Effector memory CD8-positive, alpha-beta T cell (primary cell): Measurements from ENCODE around the gene CFD.

ENCODE experiments used
- ATAC-seq: fragments of 150-1000 bp; cut with Tn5 transposase; replicated peaks from 2 replicates; pipeline ENCODE4 v1.10.0; 2021; ENCODE audit warnings: mild to moderate bottlenecking, moderate library complexity
- DNase-seq, 3 experiments: peaks; one replicate each; pipeline ENCODE4 v3.0.0; 2021
- H3K27ac Mint-ChIP-seq, 2 donors: one replicate each; pipeline ENCODE4 v1.8.0; 2022; ENCODE audit warnings: mild to moderate bottlenecking in 2 of 2, mixed read lengths in 2 of 2, moderate library complexity in 2 of 2
- H3K27me3 Mint-ChIP-seq, 2 donors: one replicate each; pipeline ENCODE4 v1.8.0; 2022; ENCODE audit warnings: mixed read lengths in 2 of 2
- H3K36me3 Mint-ChIP-seq: one replicate; pipeline ENCODE4 v1.8.0; 2022; ENCODE audit warnings: mild to moderate bottlenecking, moderate library complexity, mixed read lengths; ENCODE audit not compliant: insufficient read depth
- H3K4me1 Mint-ChIP-seq, 2 donors: one replicate each; pipeline ENCODE4 v1.8.0; 2022; ENCODE audit warnings: low read depth in 2 of 2, mixed read lengths in 2 of 2
- H3K4me3 Mint-ChIP-seq, 2 donors: one replicate each; pipeline ENCODE4 v1.8.0; 2022; ENCODE audit warnings: mild to moderate bottlenecking in 2 of 2, mixed read lengths in 2 of 2, moderate library complexity in 2 of 2
- H3K9me3 Mint-ChIP-seq, 2 donors: one replicate each; pipeline ENCODE4 v1.8.0; 2022; ENCODE audit warnings: mixed read lengths in 2 of 2

CFD gene

GRCh38 chr19:896999-897398, 37.5 kb downstream of the CFD start:
- Mint-ChIP-seq H3K36me3 (peaks cover 78% of the 10 kb centered on the region), H3K27me3 (no peaks in the 10 kb centered on the region), H3K4me3 (no peak overlapping the region), H3K9me3 (no peaks in the 10 kb centered on the region), H3K4me1 (peaks cover 16 to 21% of the 10 kb centered on the region in 2 donors), H3K27ac (peak overlapping the region; percentile 77 to 79)
- ATAC-seq (no peak), DNase-seq (no peak)

GRCh38 chr19:897442-898039, 38.1 kb downstream of the CFD start:
- no peaks in the 10 kb centered on the region for H3K27me3 Mint-ChIP-seq
- peak overlapping the region in 1 of 2 donors; percentile 79 for H3K27ac Mint-ChIP-seq
- H3K4me3 Mint-ChIP-seq: no peak overlapping the region
- H3K36me3 Mint-ChIP-seq: peaks cover 78% of the 10 kb centered on the region
- DNase-seq (no peak), ATAC-seq (no peak)
- H3K4me1 Mint-ChIP-seq: peaks cover 12 to 17% of the 10 kb centered on the region in 2 donors
- H3K9me3 Mint-ChIP-seq: no peaks in the 10 kb centered on the region

GRCh38 chr19:898663-899062, 39.2 kb downstream of the CFD start:
- peaks cover 5 to 10% of the 10 kb centered on the region in 2 donors for H3K4me1 Mint-ChIP-seq
- H3K27me3 Mint-ChIP-seq: no peaks in the 10 kb centered on the region
- no peak overlapping the region for H3K4me3 Mint-ChIP-seq
- DNase-seq (no peak), ATAC-seq (peak; percentile 34)
- H3K9me3 Mint-ChIP-seq: no peaks in the 10 kb centered on the region
- H3K36me3 Mint-ChIP-seq: peaks cover 74% of the 10 kb centered on the region
- no peak overlapping the region for H3K27ac Mint-ChIP-seq

GRCh38 chr19:899336-900042, 40.0 kb downstream of the CFD start:
- no peak overlapping the region for H3K27ac Mint-ChIP-seq
- DNase-seq (no peak), ATAC-seq (no peak)
- H3K9me3 Mint-ChIP-seq: no peaks in the 10 kb centered on the region
- peaks cover 66% of the 10 kb centered on the region for H3K36me3 Mint-ChIP-seq
- H3K4me1 Mint-ChIP-seq: peaks cover 8 to 11% of the 10 kb centered on the region in 2 donors
- H3K4me3 Mint-ChIP-seq: no peak overlapping the region
- H3K27me3 Mint-ChIP-seq: no peaks in the 10 kb centered on the region

DNA sequence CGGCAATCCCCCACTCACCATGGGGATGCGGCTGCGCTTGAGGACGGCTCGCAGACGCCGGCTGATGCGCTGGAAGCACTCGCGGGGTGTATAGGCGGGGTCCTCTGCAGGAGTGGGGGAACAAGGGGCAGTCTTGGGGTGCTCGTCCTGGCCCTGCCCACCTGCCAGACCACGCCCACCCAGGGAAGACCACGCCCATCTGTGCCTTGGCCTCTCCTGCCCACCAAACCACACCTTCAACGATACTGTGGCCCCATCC, 40.5 kb downstream of the CFD start:
- Mint-ChIP-seq H3K9me3 (no peaks in the 10 kb centered on the region), H3K27me3 (no peaks in the 10 kb centered on the region), H3K36me3 (peaks cover 65% of the 10 kb centered on the region), H3K4me1 (peaks cover 8 to 12% of the 10 kb centered on the region in 2 donors), H3K4me3 (no peak overlapping the region), H3K27ac (peak overlapping the region; percentile 54 to 59)
- DNase-seq (no peak), ATAC-seq (peak; percentile 6)

GRCh38 chr19:900302-901111, 41.0 kb downstream of the CFD start:
- DNase-seq (no peak), ATAC-seq (peak; percentile 69)
- H3K9me3 Mint-ChIP-seq: no peaks in the 10 kb centered on the region
- no peak overlapping the region for H3K4me3 Mint-ChIP-seq
- H3K4me1 Mint-ChIP-seq: peaks cover 8 to 12% of the 10 kb centered on the region in 2 donors
- no peaks in the 10 kb centered on the region for H3K27me3 Mint-ChIP-seq
- peak overlapping the region; percentile 54 to 59 for H3K27ac Mint-ChIP-seq
- H3K36me3 Mint-ChIP-seq: peaks cover 61% of the 10 kb centered on the region

GRCh38 chr19:901216-902092, 42.0 kb downstream of the CFD start:
- Mint-ChIP-seq H3K27ac (peak overlapping the region in 1 of 2 donors; percentile 35), H3K4me1 (peaks cover 10 to 12% of the 10 kb centered on the region in 2 donors), H3K36me3 (peaks cover 60% of the 10 kb centered on the region), H3K4me3 (no peak overlapping the region), H3K27me3 (no peaks in the 10 kb centered on the region), H3K9me3 (no peaks in the 10 kb centered on the region)
- DNase-seq (no peak), ATAC-seq (no peak)

DNA sequence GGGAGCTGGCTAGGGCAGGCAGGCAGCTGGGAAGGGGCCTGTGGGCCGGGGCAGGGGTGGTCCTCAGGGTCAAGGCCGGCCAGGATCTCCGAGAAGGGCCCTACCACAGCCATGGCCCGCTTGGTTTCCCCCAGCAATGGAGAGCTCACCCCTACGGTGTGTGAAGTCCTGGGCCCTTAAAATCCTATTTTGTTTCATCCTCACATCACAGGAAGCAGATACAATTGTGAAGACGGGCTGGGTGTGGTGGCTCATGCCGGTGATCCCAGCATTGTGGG, 42.6 kb downstream of the CFD start:
- Mint-ChIP-seq H3K4me3 (no peak overlapping the region), H3K27ac (no peak overlapping the region), H3K4me1 (peaks cover 11 to 12% of the 10 kb centered on the region in 2 donors), H3K27me3 (no peaks in the 10 kb centered on the region), H3K36me3 (peaks cover 54% of the 10 kb centered on the region), H3K9me3 (no peaks in the 10 kb centered on the region)
- ATAC-seq (no peak), DNase-seq (no peak)

DNA sequence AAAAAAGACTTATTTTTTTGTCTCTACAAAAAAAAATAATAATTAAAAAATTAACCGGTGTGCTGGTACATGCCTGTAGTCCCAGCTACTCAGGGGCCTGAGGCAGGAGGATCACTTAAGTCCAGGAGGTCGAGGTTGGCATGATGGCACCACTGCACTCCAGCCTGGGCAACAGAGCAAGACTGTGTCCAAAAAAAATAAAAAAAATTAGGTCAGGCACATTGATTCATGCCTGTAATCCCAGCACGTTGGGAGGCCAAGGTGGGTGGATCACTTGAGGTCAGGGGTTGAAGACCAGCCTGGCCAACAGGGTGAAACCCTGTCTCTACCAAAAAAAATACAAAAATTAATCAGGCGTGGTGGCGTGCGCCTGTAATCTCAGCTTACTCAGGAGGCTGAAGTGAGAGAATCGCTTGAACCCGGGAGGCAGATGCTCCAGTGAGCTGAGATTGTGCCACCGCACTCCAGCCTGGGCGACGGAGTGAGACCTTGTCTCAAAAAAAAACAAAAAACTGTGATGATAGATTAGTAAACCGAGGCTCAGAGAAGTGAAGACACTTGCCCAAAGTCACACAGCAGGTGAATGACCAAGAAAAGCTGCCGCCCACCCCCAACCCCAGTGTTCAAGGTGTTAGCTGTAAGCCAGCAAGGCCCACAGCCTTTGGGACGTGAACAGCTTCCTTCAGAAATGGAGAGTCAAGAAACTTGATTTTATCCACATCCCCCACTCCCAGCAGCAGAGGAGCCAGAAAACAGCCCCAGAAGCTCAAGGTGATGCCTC, 43.2 kb downstream of the CFD start:
- no peak overlapping the region for H3K27ac Mint-ChIP-seq
- no peak overlapping the region for H3K4me3 Mint-ChIP-seq
- DNase-seq (no peak), ATAC-seq (no peak)
- peaks cover 12 to 13% of the 10 kb centered on the region in 2 donors for H3K4me1 Mint-ChIP-seq
- no peaks in the 10 kb centered on the region for H3K27me3 Mint-ChIP-seq
- H3K9me3 Mint-ChIP-seq: no peaks in the 10 kb centered on the region
- H3K36me3 Mint-ChIP-seq: peaks cover 51% of the 10 kb centered on the region

DNA sequence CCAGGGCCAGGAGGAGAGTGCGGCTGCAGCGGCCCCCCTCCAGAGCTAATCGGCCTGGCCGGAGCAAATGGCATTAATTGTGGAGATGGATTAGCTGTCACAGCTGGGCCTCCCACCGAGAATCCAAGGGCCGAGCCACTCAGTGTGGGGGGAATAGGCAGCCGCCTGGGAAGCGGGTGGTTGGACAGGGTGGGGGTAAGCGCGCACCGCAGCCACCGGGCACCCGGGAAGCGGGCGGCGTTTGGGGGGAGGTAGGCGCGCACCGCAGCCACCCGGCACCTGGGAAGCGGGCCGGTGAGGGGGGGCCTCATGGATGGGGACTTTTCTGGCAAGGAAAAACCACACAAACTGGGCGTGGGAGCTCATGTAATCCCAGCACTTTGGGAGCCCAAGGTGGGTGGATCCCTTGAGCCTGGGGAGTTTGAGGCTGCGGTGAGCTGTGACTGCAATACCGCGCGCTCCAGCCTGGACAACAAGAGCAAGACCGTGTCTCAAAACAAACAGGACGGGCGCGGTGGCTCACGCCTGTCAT, 43.9 kb downstream of the CFD start:
- Mint-ChIP-seq H3K4me1 (peaks cover 12 to 13% of the 10 kb centered on the region in 2 donors), H3K27me3 (no peaks in the 10 kb centered on the region), H3K27ac (no peak overlapping the region), H3K36me3 (peaks cover 49% of the 10 kb centered on the region), H3K4me3 (no peak overlapping the region), H3K9me3 (no peaks in the 10 kb centered on the region)
- no peak for DNase-seq
- no peak for ATAC-seq

- Mint-ChIP-seq H3K4me1 (peaks cover 23 to 24% of the 10 kb centered on the region in 2 donors), H3K4me3 (no peak overlapping the region), H3K9me3 (no peaks in the 10 kb centered on the region), H3K27ac (peak overlapping the region in 1 of 2 donors; percentile 59), H3K36me3 (peaks cover 52% of the 10 kb centered on the region), H3K27me3 (no peaks in the 10 kb centered on the region)
- ATAC-seq (no peak), DNase-seq (no peak)
Observed at GRCh38 chr19:904545-904944, 45.1 kb downstream of the CFD start.

- H3K27ac Mint-ChIP-seq: peak overlapping the region in 1 of 2 donors; percentile 41
- peak overlapping the region in 1 of 2 donors; percentile 25 for H3K4me3 Mint-ChIP-seq
- no peak for DNase-seq
- H3K4me1 Mint-ChIP-seq: peaks cover 28% of the 10 kb centered on the region in 2 donors
- no peaks in the 10 kb centered on the region for H3K27me3 Mint-ChIP-seq
- peaks cover 55% of the 10 kb centered on the region for H3K36me3 Mint-ChIP-seq
- no peaks in the 10 kb centered on the region for H3K9me3 Mint-ChIP-seq
- ATAC-seq: no peak
Observed at GRCh38 chr19:906480-906879, 47.0 kb downstream of the CFD start.
